K562 (cell line): ENCODE measurements around the gene IL3RA. TPM values are rescaled to one million over a fixed set of nuclear protein-coding genes. Genes with fewer than 3 reads are reported as not detected.
A peak's percentile ranks its signal among the peaks of the same experiment; 100 is the strongest.

Experiments used
- BHLHE40 ChIP-seq: IDR thresholded peaks from 2 replicates; pipeline ENCODE4 v1.6.1; 2011; ENCODE audit warnings: low read length, improper control_type of control experiment
- ELF2 ChIP-seq: fragments of 250-450 bp; sonication (Bioruptor Pico); IDR thresholded peaks from 2 replicates; pipeline ENCODE4 v1.5.0; 2021; ENCODE audit warnings: mild to moderate bottlenecking
- FIP1L1 ChIP-seq: fragments of 200-400 bp; formaldehyde crosslinking; IDR thresholded peaks from 2 replicates; pipeline ENCODE4 v1.6.1; 2018; ENCODE audit warnings: mild to moderate bottlenecking, low read depth, low read length; ENCODE audit not compliant: poor library complexity, severe bottlenecking
- KAT2B ChIP-seq: IDR thresholded peaks from one replicate; pipeline ENCODE4 v1.6.1; 2012; ENCODE audit warnings: low read depth, mild to moderate bottlenecking, control low read depth, inconsistent platforms, low read length, moderate library complexity
- KDM5B ChIP-seq: fragments of 200-600 bp; sonication (generic); IDR thresholded peaks from 2 replicates; pipeline ENCODE4 v1.6.1; 2012; ENCODE audit warnings: low read depth, mild to moderate bottlenecking, moderate library complexity, low read length, control low read depth, inconsistent platforms; ENCODE audit not compliant: insufficient replicate concordance
- NCOR1 ChIP-seq: fragments of 450-650 bp; IDR thresholded peaks from 2 replicates; pipeline ENCODE4 v1.6.1; 2016; ENCODE audit warnings: mild to moderate bottlenecking, moderate library complexity
- NFXL1 ChIP-seq: fragments of 450-650 bp; formaldehyde crosslinking; IDR thresholded peaks from 2 replicates; pipeline ENCODE4 v1.4.0; 2021; ENCODE audit warnings: mild to moderate bottlenecking
- NKRF ChIP-seq: fragments of 450-650 bp; IDR thresholded peaks from 2 replicates; pipeline ENCODE4 v1.6.1; 2016; ENCODE audit warnings: borderline replicate concordance
- NONO ChIP-seq, 2 experiments: fragments of 200-400 bp in 1 of 2; fragments of 450-650 bp in 1 of 2; formaldehyde crosslinking in 1 of 2; IDR thresholded peaks; 2 replicates each; pipeline ENCODE4 v1.6.1; 2017; ENCODE audit warnings: low read depth in 2 of 2, mild to moderate bottlenecking in 2 of 2, moderate library complexity in 2 of 2, low read length in 1 of 2
- NR4A1 ChIP-seq, 2 experiments: fragments of 250-450 bp in 1 of 2; fragments of 450-650 bp in 1 of 2; sonication (Bioruptor Pico) in 1 of 2; IDR thresholded peaks; 2 replicates each; pipeline versions ENCODE4 v1.4.0 to v1.6.1; 2016 to 2020; ENCODE audit warnings: mild to moderate bottlenecking in 2 of 2, missing compliant biosample characterization in 1 of 2, missing genetic modification characterization in 1 of 2, moderate library complexity in 1 of 2
- PCBP2 ChIP-seq: fragments of 200-400 bp; formaldehyde crosslinking; IDR thresholded peaks from 2 replicates; pipeline ENCODE4 v1.6.1; 2018; ENCODE audit warnings: low read length, low read depth, mild to moderate bottlenecking, moderate library complexity; ENCODE audit not compliant: poor library complexity, severe bottlenecking
- PHF20 ChIP-seq: fragments of 450-650 bp; IDR thresholded peaks from 2 replicates; pipeline ENCODE4 v1.6.1; 2018; ENCODE audit not compliant: partially characterized antibody
- POLR2A ChIP-seq: fragments of 450-650 bp; conservative IDR thresholded peaks from 2 replicates; pipeline ENCODE4 v1.6.1; 2016
- POLR2B ChIP-seq: fragments of 450-650 bp; IDR thresholded peaks from 2 replicates; pipeline ENCODE4 v1.6.1; 2018; ENCODE audit warnings: low read depth; ENCODE audit not compliant: partially characterized antibody
- RBM22 ChIP-seq: fragments of 200-400 bp; formaldehyde crosslinking; IDR thresholded peaks from 2 replicates; pipeline ENCODE4 v1.6.1; 2018; ENCODE audit warnings: low read length, low read depth; ENCODE audit not compliant: poor library complexity, severe bottlenecking
- TAF1 ChIP-seq: IDR thresholded peaks from 2 replicates; pipeline ENCODE4 v1.6.1; 2011; ENCODE audit warnings: mild to moderate bottlenecking, low read length, moderate library complexity; ENCODE audit not compliant: insufficient read depth, control insufficient read depth, severe bottlenecking; ENCODE audit errors: extremely low read depth
- TAF15 ChIP-seq: fragments of 200-400 bp; formaldehyde crosslinking; IDR thresholded peaks from 2 replicates; pipeline ENCODE4 v1.6.1; 2017; ENCODE audit warnings: mild to moderate bottlenecking, low read depth, low read length, moderate library complexity
- TAF7 ChIP-seq: fragments of 450-650 bp; IDR thresholded peaks from 2 replicates; pipeline ENCODE4 v1.6.1; 2016; ENCODE audit warnings: missing genetic modification characterization, missing compliant biosample characterization
- TAF9B ChIP-seq: fragments of 450-650 bp; IDR thresholded peaks from 2 replicates; pipeline ENCODE4 v1.6.1; 2018; ENCODE audit warnings: mild to moderate bottlenecking; ENCODE audit not compliant: partially characterized antibody
- TCF3 ChIP-seq: sonication (generic); formaldehyde crosslinking; IDR thresholded peaks from 2 replicates; pipeline ENCODE4 v1.4.0; 2020; ENCODE audit warnings: mild to moderate bottlenecking, missing genetic modification reagents
- YY1 ChIP-seq, 3 experiments: IDR thresholded peaks; 2 replicates each; pipeline ENCODE4 v1.6.1; 2011; ENCODE audit warnings: low read length in 2 of 3, mild to moderate bottlenecking in 2 of 3, moderate library complexity in 2 of 3, borderline replicate concordance in 1 of 3, control low read depth in 1 of 3, low read depth in 1 of 3; ENCODE audit not compliant: insufficient read depth in 3 of 3, insufficient replicate concordance in 2 of 3, control insufficient read depth in 1 of 3, insufficient read length in 1 of 3; ENCODE audit errors: extremely low read depth in 1 of 3
- ZBTB9 ChIP-seq: fragments of 450-650 bp; formaldehyde crosslinking; IDR thresholded peaks from 2 replicates; pipeline ENCODE4 v1.4.0; 2020; ENCODE audit warnings: mild to moderate bottlenecking, moderate library complexity
- ZNF175 ChIP-seq: fragments of 200-800 bp; sonication (Bioruptor generic); IDR thresholded peaks from 2 replicates; pipeline ENCODE4 v1.6.1; 2016; ENCODE audit warnings: low read depth, mild to moderate bottlenecking, missing genetic modification characterization, missing compliant biosample characterization
- polyA plus RNA-seq, 8 experiments: library from polyadenylated mRNA; depleted of rRNA in 4 of 8; stranded (reverse) in 5 of 8; unstranded in 3 of 8; fragments of >200 nt; fragmentation: Nextera tagmentation in 2 of 8; fragmentation: Illumina TruSeq in 1 of 8; extraction: Ambion mirVana in 2 of 8; extraction: Trizol in 1 of 8; gene quantifications; 2 replicates each; pipeline versions ENCODE4 v1.2.1 to v1.2.3, GENCODE V29; 2011 to 2014; ENCODE audit warnings: inconsistent platforms in 1 of 8, missing spikeins in 1 of 8
- total RNA-seq, 7 experiments: library from RNA; depleted of rRNA in 6 of 7; stranded (reverse); fragments of >200 nt in 6 of 7; fragmentation: Illumina TruSeq in 2 of 7; extraction: Trizol in 2 of 7; gene quantifications; 2 replicates each; pipeline versions ENCODE4 v1.2.1 to v1.2.3, GENCODE V29; 2011 to 2021; ENCODE audit warnings: low replicate concordance in 1 of 7

IL3RA gene
- total and polyA plus RNA-seq, 9 of the 15 experiments (the other 6 are each of a cell fraction or from before 2014, with no cell fraction given) = not detected

GRCh38 chrX:1391707-1392375 lies 55.3 kb downstream of the IL3RA start, which contains the start of gene SLC25A6 (continued):
- TF ChIP-seq ZNF175 (CRISPR knock-in tag) (no peak), RBM22 (peak; percentile 46), TAF7 (tag) (peak; percentile 92), PHF20 (peak; percentile 47), POLR2A (peak; percentile 97), NR4A1 (CRISPR knock-in tag; IDR thresholded peaks at IDR 0.05) (peak; percentile 64; the same call in 1 of the 2 replicates), NR4A1 (tag; IDR thresholded peaks at IDR 0.05) (no peak), TAF15 (no peak), YY1 (IDR thresholded peaks at IDR 0.05; ENCODE audit: borderline replicate concordance in 1 of 3, control insufficient read depth in 1 of 3, extremely low read depth in 1 of 3, insufficient read depth in 3 of 3, insufficient read length in 1 of 3, insufficient replicate concordance in 2 of 3, low read depth in 1 of 3, low read length in 2 of 3) (peak in 1 of 3 experiments; percentile 59), TAF1 (peak; percentile 57), NCOR1 (0 out of 2 replicates have a peak, but pooled peaks have one; percentile 13), TAF9B (peak; percentile 66), ZBTB9 (CRISPR knock-in tag) (0 out of 2 replicates have a peak, but pooled peaks have one; percentile 84), KDM5B (peak; percentile 20), FIP1L1 (peak; percentile 94), PCBP2 (peak; percentile 9), POLR2B (peak; percentile 69), NKRF (peak; percentile 94), BHLHE40 (peak; percentile 94), TCF3 (CRISPR knock-in tag) (peak; percentile 9; the same call in 1 of the 2 replicates), ELF2 (CRISPR knock-in tag) (peak; percentile 89), NONO (IDR thresholded peaks at IDR 0.05; ENCODE audit: low read depth in 2 of 2, low read length in 1 of 2) (peak in 1 of 2 experiments; percentile 56; a peak in 1 of 4 replicates), NFXL1 (CRISPR knock-in tag) (no peak), KAT2B (no peak)
